ENCODE measurements around the gene RPS15.

RPS15 gene

GRCh38 chr19:1401138-1401888 lies 36.9 kb upstream of the RPS15 start, which contains the start of gene GAMT:
TSS of gene GAMT (minus strand) at chr19:1401542. CDS start at chr19:1401476, 66 bp downstream.
- peak; percentile 57 for DNase-seq
- in situ Hi-C loops (cut with MboI; ENCODE audit: low pct_unique_long_range_greater_than_20kb, low sequenced_read_pairs) = no loop called here

GRCh38 chr19:1401889-1402217 lies 36.3 kb upstream of the RPS15 start:
- DNase-seq = no peak
- in situ Hi-C loops (cut with MboI; ENCODE audit: low pct_unique_long_range_greater_than_20kb, low sequenced_read_pairs) = no loop called here

- in situ Hi-C loops (cut with MboI; ENCODE audit: low pct_unique_long_range_greater_than_20kb, low sequenced_read_pairs) = no loop called here
- no peak for DNase-seq
Measured at GRCh38 chr19:1402411-1403070, 35.7 kb upstream of the RPS15 start.

GRCh38 chr19:1406774-1407527 lies 31.2 kb upstream of the RPS15 start:
- DNase-seq = peak; percentile 99
- in situ Hi-C loops (cut with MboI; ENCODE audit: low pct_unique_long_range_greater_than_20kb, low sequenced_read_pairs) = no loop called here

GRCh38 chr19:1407528-1408299 lies 30.5 kb upstream of the RPS15 start, which contains the start of gene DAZAP1:
TSS of gene DAZAP1 (plus strand) at chr19:1407586. CDS start at chr19:1407774, 188 bp downstream.
- in situ Hi-C loops (cut with MboI; ENCODE audit: low pct_unique_long_range_greater_than_20kb, low sequenced_read_pairs) = no loop called here
- DNase-seq = no peak

GRCh38 chr19:1408300-1409203 lies 29.6 kb upstream of the RPS15 start:
- peak; percentile 32 for DNase-seq
- in situ Hi-C loops (cut with MboI; ENCODE audit: low pct_unique_long_range_greater_than_20kb, low sequenced_read_pairs) = no loop called here

GRCh38 chr19:1409204-1410005 lies 28.8 kb upstream of the RPS15 start:
- in situ Hi-C loops (cut with MboI; ENCODE audit: low pct_unique_long_range_greater_than_20kb, low sequenced_read_pairs) = no loop called here
- DNase-seq = no peak

GRCh38 chr19:1410136-1410786 lies 27.9 kb upstream of the RPS15 start:
- in situ Hi-C loops (cut with MboI; ENCODE audit: low pct_unique_long_range_greater_than_20kb, low sequenced_read_pairs) = no loop called here
- DNase-seq = no peak

GRCh38 chr19:1410789-1411188 lies 27.4 kb upstream of the RPS15 start:
- no peak for DNase-seq
- in situ Hi-C loops (cut with MboI; ENCODE audit: low pct_unique_long_range_greater_than_20kb, low sequenced_read_pairs) = no loop called here

- DNase-seq = no peak
- in situ Hi-C loops (cut with MboI; ENCODE audit: low pct_unique_long_range_greater_than_20kb, low sequenced_read_pairs) = no loop called here
Measured at GRCh38 chr19:1411255-1412191, 26.7 kb upstream of the RPS15 start.

- in situ Hi-C loops (cut with MboI; ENCODE audit: low pct_unique_long_range_greater_than_20kb, low sequenced_read_pairs) = no loop called here
- DNase-seq = no peak
Measured at GRCh38 chr19:1412323-1412923, 25.8 kb upstream of the RPS15 start.

- no peak for DNase-seq
- in situ Hi-C loops (cut with MboI; ENCODE audit: low pct_unique_long_range_greater_than_20kb, low sequenced_read_pairs) = no loop called here
Measured at GRCh38 chr19:1412995-1413800, 25.0 kb upstream of the RPS15 start.

- in situ Hi-C loops (cut with MboI; ENCODE audit: low pct_unique_long_range_greater_than_20kb, low sequenced_read_pairs) = no loop called here
- DNase-seq = no peak
Measured at GRCh38 chr19:1416014-1416841, 22.0 kb upstream of the RPS15 start.

GRCh38 chr19:1417145-1417544 lies 21.1 kb upstream of the RPS15 start:
- DNase-seq = no peak
- in situ Hi-C loops (cut with MboI; ENCODE audit: low pct_unique_long_range_greater_than_20kb, low sequenced_read_pairs) = no loop called here

Data from KBM-7 (cell line).